Cortex of kidney (tissue), 1 donor: Measurements from ENCODE around the gene CDH12.
"Not testable (repeated sequence)": the region's sequence is repeated elsewhere in the genome, so short reads cannot be mapped to it uniquely, and the experiment has no call there.

Source experiments
- DNase-seq: peaks from one replicate; lab custom pipeline; 2025; lab: John Stamatoyannopoulos, UW

Gene CDH12

DNA sequence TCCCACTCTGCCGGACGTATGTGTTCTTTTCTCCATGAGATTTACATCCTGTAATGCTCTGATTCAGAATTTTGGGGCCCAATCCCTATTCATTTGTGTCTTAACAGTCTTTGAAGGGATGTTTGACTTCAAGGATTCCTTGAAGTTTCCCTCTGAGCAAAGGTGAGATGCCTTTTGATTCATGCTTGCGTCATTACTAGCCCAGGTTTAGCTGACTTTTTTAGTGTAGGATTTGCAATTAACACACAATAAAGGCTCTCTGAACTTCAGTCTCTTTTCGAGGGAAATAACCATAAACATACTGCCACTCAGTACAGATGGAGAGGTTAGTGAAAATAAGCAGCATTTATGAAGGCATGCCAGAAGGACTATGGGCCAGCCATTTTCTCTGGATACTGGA is 842.3 kb downstream of the CDH12 start:
- not testable (repeated sequence) for DNase-seq

DNA sequence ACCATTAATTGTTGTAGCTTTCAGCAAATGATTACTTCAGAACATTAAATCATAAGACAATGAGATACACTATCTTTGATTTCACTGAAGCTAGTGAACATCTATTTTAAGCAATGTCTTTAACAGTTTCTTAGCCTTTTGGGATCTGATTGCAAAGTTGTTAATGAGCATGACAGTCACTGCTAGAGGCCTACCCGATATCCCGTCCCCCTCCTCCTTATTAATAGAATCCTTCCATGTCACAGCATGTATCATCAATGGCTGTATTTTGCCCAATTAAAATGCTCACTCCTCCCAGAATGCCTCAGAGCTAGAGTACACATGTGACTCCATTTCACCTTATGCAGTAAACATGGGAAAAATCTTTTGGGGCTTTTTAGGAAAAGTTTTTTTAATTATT is 852.0 kb downstream of the CDH12 start:
- DNase-seq: not testable (repeated sequence)

DNA sequence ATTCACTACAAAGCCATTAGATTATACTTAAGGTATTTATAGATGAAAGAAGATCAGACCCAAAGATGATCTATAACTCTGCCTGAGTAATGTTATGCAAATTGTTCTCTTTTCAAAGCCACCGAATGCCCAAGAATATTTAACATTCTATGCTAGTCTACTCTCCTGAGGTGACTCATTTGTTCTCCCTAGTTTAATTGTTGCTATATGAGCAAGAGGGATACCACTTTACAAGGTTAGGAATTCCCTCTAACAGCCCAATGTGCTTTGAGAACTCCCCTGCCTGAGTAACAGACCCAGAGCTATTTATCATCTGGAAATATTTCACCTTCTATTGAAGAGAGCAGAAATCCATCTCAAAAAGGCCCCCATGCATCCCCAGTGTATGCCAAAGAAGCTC is 867.3 kb downstream of the CDH12 start:
- DNase-seq: not testable (repeated sequence)

DNA sequence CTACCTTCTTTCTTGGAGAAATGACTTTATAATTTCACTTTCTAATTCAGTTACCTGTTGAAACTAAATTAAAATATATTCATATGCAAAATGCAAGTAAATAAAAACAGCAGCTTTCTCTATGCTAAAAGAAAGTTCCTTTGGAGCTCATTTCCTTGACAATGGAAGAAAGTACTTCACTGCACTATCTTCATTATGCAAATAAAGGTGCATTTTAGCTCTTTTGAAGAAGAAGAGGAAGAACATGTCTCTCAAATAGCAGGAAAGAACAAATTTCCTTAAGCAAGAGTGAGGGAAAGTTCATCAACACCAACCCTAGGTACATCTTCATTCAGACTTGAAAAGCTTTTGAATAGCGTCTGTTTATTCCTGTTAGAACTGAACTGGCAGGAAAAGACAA is 901.6 kb downstream of the CDH12 start:
- DNase-seq: not testable (repeated sequence)

DNA sequence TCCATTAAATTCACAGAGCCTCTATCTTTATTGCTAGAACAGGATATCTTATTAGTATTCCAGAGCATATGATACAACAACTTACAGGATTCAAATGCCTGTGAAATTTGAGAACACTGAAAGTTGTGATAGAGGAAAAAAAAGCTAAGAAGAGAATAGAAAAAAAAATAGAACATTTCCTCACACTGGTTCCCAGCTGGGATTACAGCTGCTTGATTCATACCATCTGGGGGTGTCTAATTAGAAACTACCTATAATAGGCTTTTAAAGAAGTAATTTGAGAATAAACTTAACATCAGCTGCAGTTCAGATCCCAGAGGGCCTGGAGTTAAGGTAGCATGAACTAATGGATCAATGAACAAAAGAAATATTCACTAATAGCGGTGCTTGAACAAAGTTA is 922.0 kb downstream of the CDH12 start:
- DNase-seq: no peak

DNA sequence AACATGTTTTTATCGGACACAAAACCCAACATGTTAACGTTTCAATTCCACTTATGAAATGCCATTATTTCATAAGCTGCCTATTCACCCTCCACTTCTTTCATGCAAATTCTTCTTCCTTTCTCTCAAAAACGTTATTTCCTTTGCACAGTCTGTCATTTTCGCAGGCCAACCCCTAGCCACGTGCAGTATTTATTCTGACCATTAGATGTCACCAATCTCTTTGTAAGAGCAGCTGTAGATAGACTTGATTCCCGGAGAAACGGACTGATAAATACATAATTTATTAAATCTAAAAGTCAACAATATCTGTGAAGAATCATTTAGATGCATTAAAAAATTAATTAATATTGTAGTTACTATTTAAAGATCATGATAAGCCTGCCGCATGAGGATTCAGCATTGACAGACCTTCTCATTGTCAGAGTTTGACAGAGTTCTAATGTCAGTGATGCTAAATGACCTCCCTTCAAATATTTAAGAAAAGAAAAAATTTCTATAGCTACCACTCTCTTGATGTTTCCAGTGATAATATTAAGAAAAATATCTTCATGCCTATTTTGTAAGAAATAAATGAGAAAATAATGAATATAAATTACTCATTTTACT is 933.6 kb downstream of the CDH12 start:
- no peak for DNase-seq

DNA sequence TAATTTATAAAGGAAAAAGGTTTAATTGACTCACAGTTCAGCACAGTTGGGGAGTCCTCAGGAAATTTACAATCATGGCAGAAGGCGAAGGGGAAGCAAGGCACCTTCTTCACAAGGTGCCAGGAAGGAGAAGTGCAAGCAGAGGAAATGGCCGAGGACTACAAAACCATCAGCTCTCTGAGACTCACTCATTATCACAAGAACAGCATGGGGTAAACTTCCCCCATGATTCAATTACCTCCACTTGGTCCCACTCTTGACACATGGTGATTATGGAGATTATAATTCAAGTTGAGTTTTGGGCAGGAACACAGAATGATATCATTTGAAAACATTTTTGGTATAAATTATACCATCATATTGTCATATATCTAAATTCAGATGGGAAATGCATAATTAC is 934.7 kb downstream of the CDH12 start:
- no peak for DNase-seq

DNA sequence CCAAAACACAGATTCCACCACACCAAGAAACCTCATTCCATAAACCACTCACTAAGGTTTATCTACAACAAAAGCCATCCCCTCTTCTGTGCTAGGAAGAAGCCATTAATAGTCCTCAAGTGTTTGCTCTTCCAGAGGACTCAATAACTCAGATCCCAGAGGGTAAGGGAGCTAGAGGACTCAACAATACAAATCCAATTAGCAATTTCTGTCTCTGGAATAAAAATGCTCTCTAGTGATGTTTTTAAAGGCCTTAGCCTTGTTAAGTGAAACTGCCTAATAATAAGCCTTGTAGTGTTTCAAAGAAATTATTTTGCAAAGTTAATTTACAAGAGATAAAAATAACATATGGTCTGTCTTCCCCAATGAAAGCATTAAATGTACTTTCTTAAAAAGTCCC is 942.4 kb downstream of the CDH12 start:
- DNase-seq: no peak

DNA sequence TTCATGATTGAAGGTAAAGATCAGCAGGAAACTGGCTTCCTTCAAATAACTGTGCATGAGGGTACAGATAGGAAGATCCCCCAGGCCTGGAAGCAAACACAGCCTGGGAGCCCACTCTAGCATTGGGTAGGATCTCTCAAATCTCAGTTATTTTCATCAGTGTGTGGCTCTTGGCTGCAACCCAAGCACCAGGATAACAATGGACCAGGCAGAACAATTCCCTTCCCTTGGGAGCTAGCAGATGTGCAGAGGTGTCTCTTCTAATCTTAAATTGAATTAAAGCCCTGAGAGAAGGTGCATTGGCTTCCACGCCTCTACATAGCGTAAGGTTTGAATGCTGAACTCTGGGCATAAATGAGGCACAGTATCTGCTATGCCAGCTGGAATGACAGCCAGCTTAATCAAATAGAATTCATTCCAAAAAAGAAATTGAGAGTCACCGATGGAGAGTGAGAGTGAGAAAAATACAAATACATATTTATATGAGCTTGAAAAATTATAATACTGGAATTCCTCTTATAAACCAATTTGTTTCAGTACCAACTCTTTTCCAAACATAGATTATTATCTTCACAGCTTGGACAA is 957.3 kb downstream of the CDH12 start:
- DNase-seq: no peak

DNA sequence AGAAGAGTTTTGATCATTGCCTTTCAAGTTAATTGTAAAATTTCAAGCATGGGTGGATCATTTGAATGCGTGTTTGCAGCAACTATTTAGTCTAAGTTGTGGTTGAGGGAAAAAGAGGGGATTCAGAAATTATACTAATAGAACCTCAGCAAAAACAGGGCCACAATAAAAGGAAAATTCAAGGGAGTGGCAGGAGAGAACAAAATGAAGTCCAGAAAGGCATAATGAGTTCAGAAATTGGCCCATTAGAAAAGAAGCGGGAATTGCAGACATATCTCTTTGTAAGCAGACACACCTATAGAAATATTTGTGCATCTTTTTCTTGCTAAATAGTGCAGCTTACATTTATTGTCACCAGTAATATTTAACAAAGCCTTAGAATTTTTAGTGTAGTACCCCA is 960.0 kb downstream of the CDH12 start:
- no peak for DNase-seq

DNA sequence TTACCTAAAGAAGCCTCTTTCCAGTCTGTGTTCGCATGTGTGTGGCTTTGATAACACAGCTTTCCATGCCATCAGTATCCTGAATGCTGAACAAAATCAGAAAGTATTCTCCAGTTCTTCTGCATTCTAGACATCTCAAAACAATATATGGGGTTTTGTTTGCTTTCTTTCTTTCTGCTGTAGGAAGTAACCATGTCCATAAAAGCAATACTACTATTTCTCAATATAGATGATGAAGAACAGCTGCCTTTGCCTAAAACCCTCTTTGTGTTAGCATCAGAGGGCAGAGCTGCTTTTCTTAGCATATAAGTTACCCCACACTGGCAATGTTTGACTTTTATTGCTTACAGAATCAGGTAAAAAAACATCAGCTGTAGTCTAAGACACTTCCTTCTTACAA is 963.6 kb downstream of the CDH12 start:
- no peak for DNase-seq

DNA sequence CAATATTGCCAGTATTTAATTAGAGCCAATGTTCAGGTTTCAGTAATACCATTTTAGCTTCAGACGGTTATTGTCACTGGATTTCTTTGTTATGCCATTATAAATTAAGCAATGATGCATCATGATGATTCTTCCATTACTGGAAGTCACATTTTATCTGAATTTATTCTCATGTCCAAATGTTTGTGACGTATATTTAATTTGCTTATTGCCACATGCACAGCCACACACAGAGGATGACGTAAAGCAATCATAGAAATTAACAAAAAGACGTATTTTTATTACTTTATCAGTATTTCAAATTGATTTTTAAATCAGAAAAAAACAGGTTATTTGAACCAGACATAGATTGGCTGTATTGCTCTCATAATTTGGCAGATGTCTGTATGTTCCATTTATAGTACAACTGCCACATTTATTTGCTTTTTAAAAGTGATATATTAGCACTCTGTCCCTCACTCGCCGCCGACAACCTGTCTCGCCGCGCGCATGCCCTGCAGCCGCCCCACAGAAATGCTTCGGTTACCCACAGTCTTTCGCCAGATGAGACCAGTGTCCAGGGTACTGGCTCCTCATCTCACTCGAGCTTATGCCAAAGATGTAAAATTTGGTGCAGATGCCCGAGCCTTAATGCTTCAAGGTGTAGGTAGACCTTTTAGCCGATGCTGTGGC is 970.9 kb downstream of the CDH12 start:
- no peak for DNase-seq

DNA sequence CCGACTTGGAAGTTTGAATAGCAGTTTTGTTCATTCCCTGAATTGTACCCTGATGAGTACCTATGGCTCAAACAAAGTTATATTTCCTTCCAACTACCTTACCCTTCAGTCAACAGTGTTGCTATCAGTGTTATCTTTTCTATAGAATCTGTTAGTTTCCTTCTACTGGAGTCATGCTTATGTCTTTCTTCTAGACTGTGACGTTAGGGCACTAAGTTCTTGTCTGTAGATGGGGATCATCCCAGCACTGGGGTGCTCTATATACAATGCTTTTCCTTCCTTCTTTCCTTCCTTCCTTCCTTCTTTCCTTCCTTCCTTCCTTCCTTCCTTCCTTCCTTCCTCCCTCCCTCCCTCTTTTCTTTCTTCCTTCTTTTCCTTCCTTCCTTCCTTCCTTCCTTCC is 973.0 kb downstream of the CDH12 start:
- no peak for DNase-seq

DNA sequence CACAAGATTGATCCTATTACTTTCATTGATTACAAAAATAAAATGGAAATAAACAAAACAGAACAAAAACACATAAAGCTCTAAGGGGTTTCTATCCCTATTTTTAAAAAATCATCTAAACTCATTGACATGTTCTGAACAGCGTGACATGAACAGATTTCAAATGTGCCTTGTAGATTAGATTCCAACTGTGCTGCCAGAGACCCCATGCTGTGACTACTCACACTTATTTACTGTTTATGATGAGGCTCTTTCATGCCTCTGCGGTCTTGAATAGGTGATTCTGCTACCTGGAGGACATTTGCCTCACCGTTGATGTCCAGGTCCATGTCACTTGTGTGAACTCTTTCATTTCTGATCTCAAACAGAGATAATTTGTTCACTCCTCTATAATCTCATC is 990.2 kb downstream of the CDH12 start:
- DNase-seq: no peak

DNA sequence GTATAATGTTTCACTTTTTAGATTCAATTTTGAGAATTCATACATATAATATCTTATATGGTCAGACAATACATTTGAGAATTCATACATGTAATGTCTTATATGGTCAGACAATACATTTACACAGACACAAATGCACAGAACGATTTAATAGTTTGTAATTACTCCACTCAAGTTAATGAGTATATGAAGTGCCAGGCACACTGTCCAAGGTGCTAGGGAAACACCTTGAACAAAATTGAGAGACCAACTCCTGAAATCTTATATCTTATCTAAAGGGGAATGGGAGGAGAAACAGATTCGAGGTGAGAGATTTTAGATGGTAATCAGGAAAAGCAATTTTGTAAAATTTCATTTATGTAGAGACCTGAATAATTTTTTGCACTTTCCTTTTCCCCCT is 994.7 kb downstream of the CDH12 start:
- no peak for DNase-seq

DNA sequence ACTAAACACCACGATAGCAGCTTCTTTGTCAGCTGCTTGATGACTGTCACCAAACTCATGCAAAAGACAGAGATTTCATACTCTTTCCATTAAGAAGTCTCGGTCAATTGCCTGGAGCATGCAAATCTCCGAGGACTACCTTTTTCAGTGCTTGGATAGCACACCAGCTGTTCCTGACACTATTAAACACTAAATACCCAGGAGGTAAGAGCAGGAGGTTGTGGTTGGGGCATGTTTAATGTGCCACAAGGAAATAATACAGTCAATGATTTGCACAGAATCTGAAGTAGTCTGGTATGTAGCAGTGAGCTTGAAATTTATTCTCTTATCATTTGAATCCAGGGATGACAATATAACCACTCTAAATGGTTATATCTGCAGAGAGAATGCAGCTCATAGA is 996.2 kb downstream of the CDH12 start:
- no peak for DNase-seq

DNA sequence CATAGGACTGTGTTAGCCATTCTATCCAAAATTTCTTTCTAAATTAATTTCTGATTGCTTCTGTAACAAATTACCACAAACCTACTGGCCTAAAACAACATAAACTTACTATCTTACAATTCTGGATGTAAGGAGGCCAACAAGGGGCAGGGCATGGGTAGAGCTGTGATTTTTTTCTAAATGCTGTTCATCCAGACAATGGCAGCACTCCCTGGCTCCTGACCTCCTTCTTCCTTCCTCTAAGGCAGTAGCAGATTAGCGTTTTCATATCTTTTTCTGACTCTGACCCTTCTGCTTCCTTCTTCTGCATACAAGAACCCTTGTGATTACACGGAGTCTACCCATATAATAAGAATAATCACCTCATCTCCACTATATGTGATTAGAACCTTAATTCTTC is 1005.8 kb downstream of the CDH12 start:
- no peak for DNase-seq

DNA sequence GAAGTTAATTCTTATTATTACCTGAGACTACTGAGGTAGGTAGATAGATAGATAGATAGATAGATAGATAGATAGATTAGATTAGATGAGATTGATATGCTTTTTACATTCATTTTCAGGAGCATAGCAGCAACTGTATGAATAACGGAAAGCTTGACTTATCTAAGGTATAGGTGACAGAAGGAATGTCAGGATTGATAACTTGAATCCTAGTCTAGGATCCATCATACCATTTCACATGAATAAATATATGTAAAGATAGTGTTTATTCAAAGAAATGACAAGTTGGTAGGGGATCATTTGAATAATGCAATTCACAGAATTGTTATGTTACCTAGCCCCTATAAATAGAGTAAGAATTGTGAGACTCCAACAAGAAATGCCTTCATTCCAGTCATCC is 1008.2 kb downstream of the CDH12 start:
- DNase-seq: no peak

DNA sequence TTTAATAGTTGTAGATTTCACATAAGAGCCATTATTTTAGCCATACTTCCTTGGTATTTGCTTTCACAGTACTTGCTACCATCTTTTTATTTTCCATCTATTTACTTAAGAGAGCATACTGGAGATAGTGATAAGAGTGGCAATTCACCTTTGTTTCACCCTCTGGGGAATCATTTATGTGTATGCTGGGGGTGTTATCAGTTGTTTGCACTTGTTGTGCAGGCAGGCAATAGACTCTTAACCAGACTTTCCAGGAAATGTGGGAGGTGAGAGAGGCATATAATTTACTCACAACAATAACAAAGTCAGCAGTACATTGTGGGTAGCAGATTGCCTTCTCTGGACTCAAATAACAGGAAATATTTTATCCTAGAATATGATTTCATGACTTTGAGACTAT is 1018.3 kb downstream of the CDH12 start:
- no peak for DNase-seq

DNA sequence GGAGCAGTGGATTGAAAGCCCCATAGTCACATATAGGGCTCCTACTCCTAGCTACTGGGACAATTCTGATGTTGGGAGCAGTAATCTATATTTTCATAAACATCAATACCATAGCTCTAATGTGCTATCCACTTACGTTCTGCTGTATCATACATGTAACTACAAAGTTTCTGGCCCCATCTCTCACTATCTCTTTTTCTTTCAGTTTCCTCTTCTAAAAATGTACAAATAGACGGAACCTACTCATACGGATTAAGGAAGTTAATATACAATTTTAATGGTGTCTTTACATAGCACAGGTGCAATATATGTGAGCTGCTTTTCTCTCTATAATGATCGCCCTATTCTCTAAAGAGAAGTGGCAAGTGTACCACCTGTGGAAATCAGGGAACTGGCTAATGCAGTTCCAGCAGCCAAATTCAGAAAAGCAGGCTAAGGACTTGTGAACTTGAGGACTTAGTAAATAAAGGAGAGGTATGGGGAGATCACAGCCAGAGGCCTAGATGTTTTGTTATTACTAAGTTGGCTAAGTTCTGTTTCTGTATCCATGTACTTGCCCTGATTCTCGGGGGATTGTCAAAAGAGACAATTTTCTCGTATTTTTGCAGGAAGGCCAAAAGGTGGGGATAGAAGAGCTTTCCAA is 1021.9 kb downstream of the CDH12 start:
- no peak for DNase-seq

DNA sequence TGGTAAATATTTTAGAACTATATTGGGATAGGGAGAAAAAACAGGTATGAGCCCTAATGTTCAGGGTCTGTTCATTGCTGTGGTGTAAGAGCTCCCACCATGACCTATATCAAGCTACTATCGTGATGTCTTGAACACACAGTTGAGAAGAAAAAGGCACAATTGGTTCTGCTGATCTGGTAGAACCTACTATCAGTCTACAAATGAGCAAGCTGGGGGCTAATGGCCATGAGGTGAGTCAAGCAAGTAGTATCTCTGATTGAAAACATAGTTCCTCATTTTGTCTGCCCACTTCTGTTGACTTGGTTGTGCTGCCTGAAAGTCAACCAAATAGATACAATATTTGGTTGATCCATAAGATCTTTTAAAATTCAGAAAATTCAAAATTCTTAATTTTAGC is 1026.3 kb downstream of the CDH12 start:
- no peak for DNase-seq

DNA sequence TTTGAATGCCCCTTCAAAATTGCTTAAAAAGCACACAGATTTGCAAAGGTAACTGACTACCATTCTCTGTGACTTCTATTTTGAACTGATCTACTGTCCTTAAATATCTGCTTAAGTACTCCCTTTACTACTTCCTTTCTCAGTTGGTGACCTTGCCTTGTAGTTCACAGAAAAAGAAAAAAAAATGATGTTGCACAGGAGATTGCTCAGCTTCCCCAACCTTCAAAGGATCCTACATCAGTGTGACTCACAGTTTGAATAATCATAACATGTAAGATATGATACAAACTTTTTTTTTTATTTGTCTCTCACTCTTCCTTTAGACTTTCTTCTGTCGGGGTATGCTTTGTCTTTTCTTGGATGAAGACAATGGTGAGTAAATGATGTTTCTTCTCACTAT is 1029.6 kb downstream of the CDH12 start:
- no peak for DNase-seq

DNA sequence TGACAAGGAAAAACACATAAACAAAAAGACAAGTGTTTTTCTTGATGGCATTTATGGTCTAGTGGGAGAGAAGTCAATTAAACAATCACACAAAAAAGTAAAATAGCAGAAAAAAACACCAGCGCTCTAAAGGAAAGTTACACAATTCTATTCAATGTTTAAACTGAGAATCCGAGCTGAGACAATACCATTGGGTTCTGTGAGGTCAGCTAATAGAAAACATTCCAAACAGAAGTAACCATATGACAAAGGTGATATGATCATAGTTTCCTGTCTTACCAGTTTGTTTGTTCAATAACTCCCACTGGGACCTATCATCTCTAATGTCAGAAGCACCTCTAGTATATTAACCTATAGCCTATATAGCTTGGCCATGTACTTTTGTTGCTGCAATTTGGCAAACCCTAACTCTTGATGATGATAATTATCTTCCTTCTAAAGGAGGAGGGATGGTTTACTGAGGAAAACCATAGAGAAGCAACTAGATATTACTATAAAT is 1030.0 kb downstream of the CDH12 start:
- no peak for DNase-seq
